ENCODE results near the gene APCDD1.
"Not testable (repeated sequence)": the region's sequence is repeated elsewhere in the genome, so short reads cannot be mapped to it uniquely, and the experiment has no call there.

Gene APCDD1

DNA sequence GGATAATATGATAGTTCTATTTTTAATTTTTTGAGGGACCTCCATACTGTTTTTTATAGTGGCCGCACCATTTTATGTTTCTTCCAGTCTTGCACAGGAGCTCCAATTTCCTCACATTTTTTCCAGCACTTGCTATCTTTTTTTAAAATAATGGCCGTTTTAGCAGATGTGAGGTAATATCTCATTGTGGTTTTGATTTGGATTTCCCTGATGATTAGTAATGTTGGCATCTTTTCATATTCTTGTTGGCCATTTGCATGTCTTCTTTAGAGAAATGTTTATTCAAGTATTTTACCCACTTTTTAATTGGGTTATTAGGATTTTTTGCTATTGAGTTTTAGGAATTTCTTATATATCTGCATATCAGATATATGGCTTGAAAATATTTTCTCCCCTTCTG, 41.5 kb downstream of the APCDD1 start:
- no peak for DNase-seq (ENCODE audit: extremely low read depth, insufficient read length)
- H3K4me3 ChIP-seq (replicated peaks; ENCODE audit: low read depth, low read length), result no peak overlapping the region
- no peak for TF ChIP-seq CTCF (IDR thresholded peaks at IDR 0.05; ENCODE audit: insufficient read depth, low read length, poor library complexity, severe bottlenecking)
- H3K27me3 ChIP-seq (replicated peaks; ENCODE audit: control insufficient read depth, insufficient read depth, low read length), result no peaks in the 10 kb centered on the region
- no peaks in the 10 kb centered on the region for H3K36me3 ChIP-seq (ENCODE audit: control insufficient read depth, insufficient read depth, low read length)

GRCh38 chr18:10497206-10497749, 42.8 kb downstream of the APCDD1 start:
- Histone ChIP-seq H3K36me3 (ENCODE audit: control insufficient read depth, insufficient read depth, low read length) (no peaks in the 10 kb centered on the region), H3K4me3 (replicated peaks; ENCODE audit: low read depth, low read length) (no peak overlapping the region), H3K27me3 (replicated peaks; ENCODE audit: control insufficient read depth, insufficient read depth, low read length) (no peaks in the 10 kb centered on the region)
- no peak for TF ChIP-seq CTCF (IDR thresholded peaks at IDR 0.05; ENCODE audit: insufficient read depth, low read length, poor library complexity, severe bottlenecking)
- DNase-seq (ENCODE audit: extremely low read depth, insufficient read length), result no peak

DNA sequence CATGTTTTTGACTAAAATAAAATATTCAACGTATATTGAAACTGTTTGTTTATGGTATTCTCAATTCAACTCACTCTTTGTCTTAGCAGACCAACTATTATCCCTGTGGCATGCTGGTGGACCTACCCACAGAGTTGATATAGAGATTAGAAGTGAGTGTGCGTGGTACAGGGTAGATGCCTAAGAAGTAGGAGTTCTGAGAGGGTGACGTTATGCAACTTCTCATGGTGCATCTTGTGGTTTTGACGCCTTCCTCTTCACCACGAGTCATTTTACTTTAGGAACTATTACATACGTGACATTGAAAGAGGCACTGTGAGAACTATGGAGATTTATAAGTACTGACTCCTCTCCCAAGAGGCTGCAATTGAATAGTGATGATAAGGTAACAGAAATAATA, 44.8 kb downstream of the APCDD1 start:
- Histone ChIP-seq H3K36me3 (ENCODE audit: control insufficient read depth, insufficient read depth, low read length) (no peaks in the 10 kb centered on the region), H3K27me3 (replicated peaks; ENCODE audit: control insufficient read depth, insufficient read depth, low read length) (no peaks in the 10 kb centered on the region), H3K4me3 (replicated peaks; ENCODE audit: low read depth, low read length) (no peak overlapping the region)
- TF ChIP-seq CTCF (IDR thresholded peaks at IDR 0.05; ENCODE audit: insufficient read depth, low read length, poor library complexity, severe bottlenecking), result no peak
- DNase-seq (ENCODE audit: extremely low read depth, insufficient read length), result no peak

GRCh38 chr18:10500038-10500437, 45.6 kb downstream of the APCDD1 start:
- no peak overlapping the region for H3K4me3 ChIP-seq (replicated peaks; ENCODE audit: low read depth, low read length)
- no peaks in the 10 kb centered on the region for H3K36me3 ChIP-seq (ENCODE audit: control insufficient read depth, insufficient read depth, low read length)
- no peak for DNase-seq (ENCODE audit: extremely low read depth, insufficient read length)
- TF ChIP-seq CTCF (IDR thresholded peaks at IDR 0.05; ENCODE audit: insufficient read depth, low read length, poor library complexity, severe bottlenecking), result no peak
- no peaks in the 10 kb centered on the region for H3K27me3 ChIP-seq (replicated peaks; ENCODE audit: control insufficient read depth, insufficient read depth, low read length)

GRCh38 chr18:10504723-10505122, 50.3 kb downstream of the APCDD1 start:
- DNase-seq (ENCODE audit: extremely low read depth, insufficient read length), result no peak
- no peak for TF ChIP-seq CTCF (IDR thresholded peaks at IDR 0.05; ENCODE audit: insufficient read depth, low read length, poor library complexity, severe bottlenecking)
- H3K36me3 ChIP-seq (ENCODE audit: control insufficient read depth, insufficient read depth, low read length), result no peaks in the 10 kb centered on the region
- no peaks in the 10 kb centered on the region for H3K27me3 ChIP-seq (replicated peaks; ENCODE audit: control insufficient read depth, insufficient read depth, low read length)
- H3K4me3 ChIP-seq (replicated peaks; ENCODE audit: low read depth, low read length), result no peak overlapping the region

GRCh38 chr18:10505892-10506291, 51.5 kb downstream of the APCDD1 start:
- not testable (repeated sequence) for H3K36me3 ChIP-seq (ENCODE audit: control insufficient read depth, insufficient read depth, low read length); H3K4me3 ChIP-seq (replicated peaks; ENCODE audit: low read depth, low read length); H3K27me3 ChIP-seq (replicated peaks; ENCODE audit: control insufficient read depth, insufficient read depth, low read length); DNase-seq (ENCODE audit: extremely low read depth, insufficient read length)

Measured in GM06990 (cell line).